Spinal cord (tissue), 10 donors: ENCODE data around the gene MAP6. TPM values are rescaled to one million over a fixed set of nuclear protein-coding genes. Genes with fewer than 3 reads are reported as not detected.

Experiments used
- DNase-seq, 6 donors: peaks; one replicate each; pipeline versions ENCODE4 v3.0.0 to v3.0.0-alpha.2; 2013 to 2015; ENCODE audit warnings: low spot score in 6 of 6, low read depth in 4 of 6
- H3K27ac ChIP-seq: one replicate; pipeline ENCODE4 v1.5.1; 2013; ENCODE audit warnings: low read depth, low read length, control low read depth
- H3K27me3 ChIP-seq: one replicate; pipeline ENCODE4 v1.6.1; 2013; ENCODE audit warnings: low read length; ENCODE audit not compliant: control insufficient read depth, insufficient read depth
- H3K36me3 ChIP-seq: one replicate; pipeline ENCODE4 v1.6.1; 2013; ENCODE audit warnings: low read length; ENCODE audit not compliant: control insufficient read depth, insufficient read depth
- H3K4me1 ChIP-seq: one replicate; pipeline ENCODE4 v1.6.1; 2013; ENCODE audit warnings: low read length; ENCODE audit not compliant: control insufficient read depth, insufficient read depth
- H3K4me3 ChIP-seq: one replicate; pipeline ENCODE4 v1.5.1; 2013; ENCODE audit warnings: low read depth, low read length, control low read depth
- H3K9me3 ChIP-seq: one replicate; pipeline ENCODE4 v1.6.1; 2013; ENCODE audit warnings: low read length; ENCODE audit not compliant: control insufficient read depth, insufficient read depth
- WGBS: methylation state at CpG from one replicate; pipeline ENCODE4 v1.1.5; 2013; ENCODE audit warnings: missing lambda C conversion rate; ENCODE audit not compliant: insufficient coverage; 5-methylcytosine and 5-hydroxymethylcytosine counted together
- polyA plus RNA-seq, 2 donors: library from polyadenylated mRNA; unstranded; fragments of 120-200 nt; gene quantifications; one replicate each; pipeline ENCODE4 v1.2.1, GENCODE V29; 2013; ENCODE audit not compliant: insufficient read length in 2 of 2
- total RNA-seq, 2 donors: library from RNA; depleted of rRNA in 1 of 2; stranded (reverse); fragments of 120-200 nt in 1 of 2; fragments of >200 nt in 1 of 2; gene quantifications; one replicate each; pipeline versions ENCODE4 v1.2.3 to v1.2.4, GENCODE V29; 2013 to 2014
- donor health status: healthy.

The MAP6 gene
- total and polyA plus RNA-seq, 4 donors, result 64.5 to 190 (median 125) TPM

- Histone ChIP-seq H3K27ac (no peak overlapping the region), H3K36me3 (no peaks in the 10 kb centered on the region), H3K9me3 (no peaks in the 10 kb centered on the region), H3K4me3 (no peak overlapping the region), H3K4me1 (peaks cover 5% of the 10 kb centered on the region), H3K27me3 (no peaks in the 10 kb centered on the region)
- peak in 1 of 6 donors; percentile 43 for DNase-seq
Measured at GRCh38 chr11:75655605-75656004, 13.2 kb downstream of the MAP6 start.

- WGBS, result 85% methylated on average over 1 of the region's 3 CpGs
- Histone ChIP-seq H3K27me3 (no peaks in the 10 kb centered on the region), H3K4me3 (no peak overlapping the region), H3K27ac (no peak overlapping the region), H3K4me1 (peaks cover 5% of the 10 kb centered on the region), H3K9me3 (no peaks in the 10 kb centered on the region), H3K36me3 (no peaks in the 10 kb centered on the region)
- no peak for DNase-seq
Measured at GRCh38 chr11:75654314-75654713, 14.5 kb downstream of the MAP6 start.

GRCh38 chr11:75653532-75653931, 15.3 kb downstream of the MAP6 start:
- H3K4me1 ChIP-seq, result peaks cover 5% of the 10 kb centered on the region
- no peaks in the 10 kb centered on the region for H3K9me3 ChIP-seq
- H3K27me3 ChIP-seq, result no peaks in the 10 kb centered on the region
- DNase-seq, result no peak
- no peak overlapping the region for H3K27ac ChIP-seq
- no peaks in the 10 kb centered on the region for H3K36me3 ChIP-seq
- H3K4me3 ChIP-seq, result no peak overlapping the region
- no CpG with 5 or more reads among the region's 1 CpG for WGBS

- no peaks in the 10 kb centered on the region for H3K9me3 ChIP-seq
- no peak overlapping the region for H3K4me3 ChIP-seq
- H3K27me3 ChIP-seq, result no peaks in the 10 kb centered on the region
- no peak overlapping the region for H3K27ac ChIP-seq
- peaks cover 5% of the 10 kb centered on the region for H3K4me1 ChIP-seq
- no peak for DNase-seq
- 87% methylated on average over 6 of the region's 6 CpGs for WGBS
- H3K36me3 ChIP-seq, result no peaks in the 10 kb centered on the region
Measured at GRCh38 chr11:75652936-75653335, 15.9 kb downstream of the MAP6 start.

GRCh38 chr11:75651218-75651617, 17.6 kb downstream of the MAP6 start:
- no peaks in the 10 kb centered on the region for H3K27me3 ChIP-seq
- no peaks in the 10 kb centered on the region for H3K9me3 ChIP-seq
- H3K36me3 ChIP-seq, result no peaks in the 10 kb centered on the region
- H3K4me1 ChIP-seq, result peaks cover 5% of the 10 kb centered on the region
- 90% methylated on average over 2 of the region's 4 CpGs for WGBS
- H3K4me3 ChIP-seq, result no peak overlapping the region
- no peak overlapping the region for H3K27ac ChIP-seq
- DNase-seq, result no peak

- H3K27me3 ChIP-seq, result no peaks in the 10 kb centered on the region
- 80% methylated on average over 1 of the region's 3 CpGs for WGBS
- no peaks in the 10 kb centered on the region for H3K9me3 ChIP-seq
- no peak overlapping the region for H3K27ac ChIP-seq
- no peaks in the 10 kb centered on the region for H3K36me3 ChIP-seq
- peaks cover under 1% of the 10 kb centered on the region for H3K4me1 ChIP-seq
- DNase-seq, result no peak
- H3K4me3 ChIP-seq, result no peak overlapping the region
Measured at GRCh38 chr11:75650167-75650723, 18.6 kb downstream of the MAP6 start.

- Histone ChIP-seq H3K9me3 (no peaks in the 10 kb centered on the region), H3K4me3 (no peak overlapping the region), H3K4me1 (peaks cover 2% of the 10 kb centered on the region), H3K27ac (no peak overlapping the region), H3K36me3 (no peaks in the 10 kb centered on the region), H3K27me3 (no peaks in the 10 kb centered on the region)
- DNase-seq, result no peak
- WGBS, result 80% methylated on average over 6 of the region's 6 CpGs
Measured at GRCh38 chr11:75644946-75645345, 23.9 kb downstream of the MAP6 start.

GRCh38 chr11:75644370-75644769, 24.5 kb downstream of the MAP6 start:
- no peaks in the 10 kb centered on the region for H3K9me3 ChIP-seq
- H3K36me3 ChIP-seq, result no peaks in the 10 kb centered on the region
- H3K27ac ChIP-seq, result no peak overlapping the region
- peaks cover 7% of the 10 kb centered on the region for H3K4me1 ChIP-seq
- no peaks in the 10 kb centered on the region for H3K27me3 ChIP-seq
- no peak overlapping the region for H3K4me3 ChIP-seq
- DNase-seq, result no peak

GRCh38 chr11:75642402-75643113, 26.3 kb downstream of the MAP6 start:
- 94% methylated on average over 2 of the region's 2 CpGs for WGBS
- no peak overlapping the region for H3K27ac ChIP-seq
- no peaks in the 10 kb centered on the region for H3K27me3 ChIP-seq
- H3K36me3 ChIP-seq, result no peaks in the 10 kb centered on the region
- H3K4me3 ChIP-seq, result no peak overlapping the region
- H3K9me3 ChIP-seq, result no peaks in the 10 kb centered on the region
- peaks cover 14% of the 10 kb centered on the region for H3K4me1 ChIP-seq
- DNase-seq, result no peak

GRCh38 chr11:75639762-75640181, 29.1 kb downstream of the MAP6 start:
- WGBS, result 3% methylated on average over 2 of the region's 4 CpGs
- Histone ChIP-seq H3K4me1 (peaks cover 32% of the 10 kb centered on the region), H3K4me3 (no peak overlapping the region), H3K27ac (peak overlapping the region; percentile 60), H3K36me3 (no peaks in the 10 kb centered on the region), H3K9me3 (no peaks in the 10 kb centered on the region), H3K27me3 (peaks cover 2% of the 10 kb centered on the region)
- DNase-seq, result peak; percentile 70 to 99 (median 90)
